Prostate gland (tissue), 2 donors: ENCODE data around the gene ABHD2.

Experiments used
- POLR2AphosphoS5 ChIP-seq: sonication (generic); formaldehyde crosslinking; IDR thresholded peaks from one replicate; pipeline ENCODE4 v1.6.1; 2017; ENCODE audit warnings: antibody characterized with exemption
- TF ChIP-seq, protein P1 (sequence below), 4 experiments: fragments of 200-600 bp in 2 of 4; fragments of 450-650 bp in 2 of 4; sonication (generic) in 2 of 4; IDR thresholded peaks; 1 replicate in 3 of 4; 2 replicates in 1 of 4; pipeline ENCODE4 v1.5.1; 2016 to 2019; ENCODE audit warnings: antibody characterized with exemption in 4 of 4, mild to moderate bottlenecking in 2 of 4, moderate library complexity in 2 of 4

DNA sequence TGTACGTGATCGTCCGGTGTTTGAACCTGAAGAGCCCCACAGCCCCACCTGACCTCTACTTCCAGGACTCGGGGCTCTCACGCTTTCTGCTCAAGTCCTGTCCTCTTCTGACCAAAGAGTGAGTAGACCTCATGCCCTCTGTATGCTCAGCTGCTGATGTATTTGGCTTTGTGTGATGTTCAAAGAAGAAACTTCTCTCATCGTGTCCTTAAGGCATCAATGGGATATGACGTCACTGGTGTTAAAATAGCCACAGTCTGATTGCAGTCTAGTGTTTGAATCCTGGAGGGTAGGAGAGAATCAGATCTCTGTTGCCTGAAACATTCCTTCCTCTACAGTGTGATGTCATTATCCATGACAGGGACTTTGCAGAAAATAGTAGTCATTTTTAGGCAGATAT, 28.1 kb downstream of the ABHD2 start:
- TF ChIP-seq, protein P1, sequence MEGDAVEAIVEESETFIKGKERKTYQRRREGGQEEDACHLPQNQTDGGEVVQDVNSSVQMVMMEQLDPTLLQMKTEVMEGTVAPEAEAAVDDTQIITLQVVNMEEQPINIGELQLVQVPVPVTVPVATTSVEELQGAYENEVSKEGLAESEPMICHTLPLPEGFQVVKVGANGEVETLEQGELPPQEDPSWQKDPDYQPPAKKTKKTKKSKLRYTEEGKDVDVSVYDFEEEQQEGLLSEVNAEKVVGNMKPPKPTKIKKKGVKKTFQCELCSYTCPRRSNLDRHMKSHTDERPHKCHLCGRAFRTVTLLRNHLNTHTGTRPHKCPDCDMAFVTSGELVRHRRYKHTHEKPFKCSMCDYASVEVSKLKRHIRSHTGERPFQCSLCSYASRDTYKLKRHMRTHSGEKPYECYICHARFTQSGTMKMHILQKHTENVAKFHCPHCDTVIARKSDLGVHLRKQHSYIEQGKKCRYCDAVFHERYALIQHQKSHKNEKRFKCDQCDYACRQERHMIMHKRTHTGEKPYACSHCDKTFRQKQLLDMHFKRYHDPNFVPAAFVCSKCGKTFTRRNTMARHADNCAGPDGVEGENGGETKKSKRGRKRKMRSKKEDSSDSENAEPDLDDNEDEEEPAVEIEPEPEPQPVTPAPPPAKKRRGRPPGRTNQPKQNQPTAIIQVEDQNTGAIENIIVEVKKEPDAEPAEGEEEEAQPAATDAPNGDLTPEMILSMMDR (IDR thresholded peaks at IDR 0.05): no peak
- no peak for TF ChIP-seq POLR2AphosphoS5
